Measurements from ENCODE around the gene ARHGDIA. TPM values are rescaled to one million over a fixed set of nuclear protein-coding genes. Genes with fewer than 3 reads are reported as not detected.

ARHGDIA gene
- total RNA-seq, 1 donor from 2014 or later, result 43.3 TPM

DNA sequence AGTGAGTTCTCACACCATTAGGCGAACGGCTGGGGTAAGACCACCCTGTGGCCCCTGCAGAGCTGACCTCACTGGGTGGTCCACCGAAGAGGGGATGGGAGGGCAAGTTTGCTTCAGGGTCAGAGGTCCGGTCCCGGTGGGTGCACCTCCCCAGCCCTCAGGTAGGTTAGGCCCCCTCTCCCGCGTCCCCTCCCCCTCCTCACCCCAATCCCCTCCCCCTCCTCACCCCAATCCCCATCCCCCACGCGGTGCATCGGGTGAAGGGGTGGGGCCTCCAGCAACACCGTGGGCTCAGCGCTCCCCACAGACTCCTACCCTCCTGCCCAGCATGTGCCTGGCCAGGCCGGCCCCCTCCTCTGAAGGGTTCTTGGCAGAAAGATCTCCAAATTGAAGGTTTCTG is 51.4 kb downstream of the ARHGDIA start:
- Histone ChIP-seq H3K27ac (ENCODE audit: low read depth, low read length) (no peak overlapping the region), H3K9me3 (ENCODE audit: control insufficient read depth in 3 of 3, low read length in 3 of 3) (no peaks in the 10 kb centered on the region), H3K27me3 (ENCODE audit: control insufficient read depth in 3 of 3, insufficient read depth in 3 of 3, low read length in 3 of 3) (peaks cover 0 to 8% (median 6%) of the 10 kb centered on the region in 3 donors), H3K4me1 (ENCODE audit: control insufficient read depth in 3 of 3, insufficient read depth in 3 of 3, low read length in 3 of 3) (peaks cover 16 to 34% (median 26%) of the 10 kb centered on the region in 3 donors), H3K36me3 (ENCODE audit: control insufficient read depth in 3 of 3, insufficient read depth in 3 of 3, low read length in 3 of 3) (peaks cover 0 to 3% (median 0%) of the 10 kb centered on the region in 3 donors), H3K9ac (ENCODE audit: low read depth in 1 of 3, low read length in 3 of 3) (no peak overlapping the region), H3K4me3 (ENCODE audit: low read length in 3 of 3) (no peak overlapping the region)

DNA sequence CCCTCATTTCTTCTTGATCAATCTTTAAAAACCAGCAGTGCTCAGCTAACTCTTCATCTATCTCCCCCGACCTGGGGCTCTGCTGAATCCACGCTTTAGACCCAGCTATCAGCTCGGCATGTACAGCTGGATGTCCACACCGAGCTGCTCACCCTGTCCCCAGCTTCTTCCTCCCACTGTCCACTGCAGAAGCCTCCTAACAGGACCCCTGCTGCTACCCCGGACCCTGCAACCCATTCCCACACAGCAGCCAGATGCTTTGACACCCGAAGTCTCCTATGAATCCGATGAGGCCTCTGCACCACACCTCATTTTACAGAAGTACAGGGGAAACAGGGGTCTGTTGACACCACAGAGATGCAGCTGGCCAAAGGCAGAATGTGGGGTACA is 53.4 kb downstream of the ARHGDIA start:
- Histone ChIP-seq H3K9me3 (ENCODE audit: control insufficient read depth in 3 of 3, low read length in 3 of 3) (no peaks in the 10 kb centered on the region), H3K9ac (ENCODE audit: low read depth in 1 of 3, low read length in 3 of 3) (no peak overlapping the region), H3K36me3 (ENCODE audit: control insufficient read depth in 3 of 3, insufficient read depth in 3 of 3, low read length in 3 of 3) (no peaks in the 10 kb centered on the region), H3K27ac (ENCODE audit: low read depth, low read length) (no peak overlapping the region), H3K4me1 (ENCODE audit: control insufficient read depth in 3 of 3, insufficient read depth in 3 of 3, low read length in 3 of 3) (peaks cover 15 to 17% (median 16%) of the 10 kb centered on the region in 3 donors), H3K27me3 (ENCODE audit: control insufficient read depth in 3 of 3, insufficient read depth in 3 of 3, low read length in 3 of 3) (peaks cover 6 to 8% (median 6%) of the 10 kb centered on the region in 3 donors), H3K4me3 (ENCODE audit: low read length in 3 of 3) (no peak overlapping the region)

Other genes with a start within 250 kb of the ARHGDIA start
- gene NPLOC4, start 234.2 kb downstream of the ARHGDIA start, total RNA-seq, result 43.8 TPM
- gene TSPAN10, start 234.1 kb downstream of the ARHGDIA start, total RNA-seq, result 0.52 TPM
- 1.0 TPM for gene PDE6G, start 214.8 kb downstream of the ARHGDIA start, total RNA-seq
- 10.4 TPM for gene OXLD1, start 204.7 kb downstream of the ARHGDIA start, total RNA-seq
- gene CCDC137, start 204.6 kb downstream of the ARHGDIA start, total RNA-seq, result 5.7 TPM
- gene ARL16, start 187.5 kb downstream of the ARHGDIA start, total RNA-seq, result 25.1 TPM
- 27.7 TPM for gene HGS, start 187.3 kb downstream of the ARHGDIA start, total RNA-seq
- 4.7 TPM for gene MRPL12, start 168.0 kb downstream of the ARHGDIA start, total RNA-seq
- 6.8 TPM for gene SLC25A10, start 159.1 kb downstream of the ARHGDIA start, total RNA-seq
- gene GCGR, start 67.2 kb downstream of the ARHGDIA start, total RNA-seq, result not detected
- 81.9 TPM for gene MCRIP1, start 38.0 kb downstream of the ARHGDIA start, total RNA-seq
- gene PPP1R27, start 36.3 kb downstream of the ARHGDIA start, total RNA-seq, result 35.0 TPM
- gene P4HB, start 10.8 kb downstream of the ARHGDIA start, total RNA-seq, result 264 TPM
- gene ALYREF, start 20.2 kb upstream of the ARHGDIA start, total RNA-seq, result 78.8 TPM
- gene ANAPC11, start 20.4 kb upstream of the ARHGDIA start, total RNA-seq, result 104 TPM
- 1.0 TPM for gene NPB, start 30.9 kb upstream of the ARHGDIA start, total RNA-seq
- gene PCYT2, start 40.1 kb upstream of the ARHGDIA start, total RNA-seq, result 10.4 TPM
- gene SIRT7, start 46.8 kb upstream of the ARHGDIA start, total RNA-seq, result 3.7 TPM
- 8.9 TPM for gene MAFG, start 56.4 kb upstream of the ARHGDIA start, total RNA-seq
- 43.8 TPM for gene PYCR1, start 66.0 kb upstream of the ARHGDIA start, total RNA-seq
- gene MYADML2, start 75.9 kb upstream of the ARHGDIA start, total RNA-seq, result 16.7 TPM
- 0.52 TPM for gene NOTUM, start 89.8 kb upstream of the ARHGDIA start, total RNA-seq
- 18.8 TPM for gene ASPSCR1, start 106.3 kb upstream of the ARHGDIA start, total RNA-seq
- gene CENPX, start 151.5 kb upstream of the ARHGDIA start, total RNA-seq, result 20.9 TPM
- 7.8 TPM for gene LRRC45, start 152.0 kb upstream of the ARHGDIA start, total RNA-seq
- gene RAC3, start 160.3 kb upstream of the ARHGDIA start, total RNA-seq, result 8.4 TPM
- gene DCXR, start 166.4 kb upstream of the ARHGDIA start, total RNA-seq, result 20.4 TPM
- gene RFNG, start 180.5 kb upstream of the ARHGDIA start, total RNA-seq, result 16.7 TPM
- gene GPS1, start 180.6 kb upstream of the ARHGDIA start, total RNA-seq, result 64.7 TPM
- 24.5 TPM for gene DUS1L, start 194.5 kb upstream of the ARHGDIA start, total RNA-seq
- gene FASN, start 226.9 kb upstream of the ARHGDIA start, total RNA-seq, result 26.1 TPM

Data from skeletal muscle tissue (tissue), 4 donors.